Type B pancreatic cell (in vitro differentiated cells): Measurements from ENCODE around the gene PPP1R7. TPM values are rescaled to one million over a fixed set of nuclear protein-coding genes. Genes with fewer than 3 reads are reported as not detected.

Experiments used
- DNase-seq: peaks from one replicate; pipeline ENCODE4 v3.0.0; 2021; ENCODE audit warnings: mixed read lengths; ENCODE audit not compliant: unreplicated experiment; ENCODE audit errors: extremely low spot score
- H3K27ac Mint-ChIP-seq: 2 replicates; pipeline ENCODE4 v1.8.0; 2021; ENCODE audit warnings: mild to moderate bottlenecking, mixed read lengths
- H3K27me3 Mint-ChIP-seq: 2 replicates; pipeline ENCODE4 v1.8.0; 2021; ENCODE audit warnings: mixed read lengths
- H3K36me3 Mint-ChIP-seq: 2 replicates; pipeline ENCODE4 v1.8.0; 2021; ENCODE audit warnings: mixed read lengths
- H3K4me1 Mint-ChIP-seq: one replicate; pipeline ENCODE4 v1.8.0; 2021; ENCODE audit warnings: mixed read lengths; ENCODE audit not compliant: unreplicated experiment
- H3K4me3 Mint-ChIP-seq: 2 replicates; pipeline ENCODE4 v1.8.0; 2021; ENCODE audit warnings: mild to moderate bottlenecking, mixed read lengths
- H3K9me3 Mint-ChIP-seq: 2 replicates; pipeline ENCODE4 v1.8.0; 2021; ENCODE audit warnings: mixed read lengths
- CTCF ChIP-seq: fragments of 200-600 bp; sonication (generic); conservative IDR thresholded peaks from 2 replicates; pipeline ENCODE4 v1.5.0; 2021; ENCODE audit warnings: antibody characterized with exemption, mild to moderate bottlenecking
- total RNA-seq: library from RNA; stranded (reverse); gene quantifications from 2 replicates; pipeline ENCODE4 v1.2.1, GENCODE V29; 2021; ENCODE audit warnings: low replicate concordance

The PPP1R7 gene
- total RNA-seq, 1 donor from 2014 or later, result 50.7 TPM

GRCh38 chr2:241142593-241142992 is 7.7 kb upstream of the PPP1R7 start:
- TF ChIP-seq CTCF, result no peak
- Mint-ChIP-seq H3K4me1 (peaks cover 5% of the 10 kb centered on the region), H3K36me3 (peaks cover 8% of the 10 kb centered on the region), H3K27ac (no peak overlapping the region), H3K27me3 (no peaks in the 10 kb centered on the region), H3K9me3 (no peaks in the 10 kb centered on the region), H3K4me3 (no peak overlapping the region)
- DNase-seq, result no peak

GRCh38 chr2:241146286-241146685 is 4.0 kb upstream of the PPP1R7 start:
- Mint-ChIP-seq H3K36me3 (peaks cover 5% of the 10 kb centered on the region), H3K27ac (no peak overlapping the region), H3K4me3 (peak overlapping the region; percentile 1), H3K27me3 (no peaks in the 10 kb centered on the region), H3K9me3 (no peaks in the 10 kb centered on the region), H3K4me1 (peaks cover 13% of the 10 kb centered on the region)
- DNase-seq, result no peak
- TF ChIP-seq CTCF, result no peak

GRCh38 chr2:241147336-241147735 is 2.9 kb upstream of the PPP1R7 start:
- Mint-ChIP-seq H3K9me3 (no peaks in the 10 kb centered on the region), H3K27me3 (no peaks in the 10 kb centered on the region), H3K4me1 (peaks cover 19% of the 10 kb centered on the region), H3K4me3 (no peak overlapping the region), H3K27ac (no peak overlapping the region), H3K36me3 (peaks cover under 1% of the 10 kb centered on the region)
- no peak for DNase-seq
- no peak for TF ChIP-seq CTCF

- peak overlapping the region; percentile 77 for H3K27ac Mint-ChIP-seq
- TF ChIP-seq CTCF, result no peak
- H3K4me3 Mint-ChIP-seq, result peak overlapping the region; percentile 96
- H3K9me3 Mint-ChIP-seq, result no peaks in the 10 kb centered on the region
- H3K36me3 Mint-ChIP-seq, result no peaks in the 10 kb centered on the region
- H3K4me1 Mint-ChIP-seq, result peaks cover 19% of the 10 kb centered on the region
- H3K27me3 Mint-ChIP-seq, result no peaks in the 10 kb centered on the region
- DNase-seq, result no peak
Measured at GRCh38 chr2:241148239-241148638, 2.0 kb upstream of the PPP1R7 start.

GRCh38 chr2:241148891-241149674 is 1.2 kb upstream of the PPP1R7 start, which contains the start of gene PASK:
Gene PASK, minus strand, starts transcription at chr2:241149472. Its CDS starts 6,440 bp downstream, at chr2:241143032.
- H3K36me3 Mint-ChIP-seq, result no peaks in the 10 kb centered on the region
- H3K9me3 Mint-ChIP-seq, result no peaks in the 10 kb centered on the region
- no peaks in the 10 kb centered on the region for H3K27me3 Mint-ChIP-seq
- peak; percentile 94 for DNase-seq
- no peak for TF ChIP-seq CTCF
- H3K27ac Mint-ChIP-seq, result peak within 1 kb of the TSS; percentile 97
- H3K4me1 Mint-ChIP-seq, result peaks cover 19% of the 10 kb centered on the region
- H3K4me3 Mint-ChIP-seq, result peak within 1 kb of the TSS; percentile 96

GRCh38 chr2:241149675-241149924 is 667 bp upstream of the PPP1R7 start:
- no peak for DNase-seq
- Mint-ChIP-seq H3K27ac (peak overlapping the region; percentile 97), H3K36me3 (no peaks in the 10 kb centered on the region), H3K9me3 (no peaks in the 10 kb centered on the region), H3K4me3 (peak overlapping the region; percentile 96), H3K4me1 (peaks cover 19% of the 10 kb centered on the region), H3K27me3 (no peaks in the 10 kb centered on the region)
- TF ChIP-seq CTCF, result no peak
